HL-60/S4 treated with phorbol 12-myristate 13-acetate at 8.2 ng/mL for 4 days and 3 days (cell line): ENCODE results near the gene DOK6.

Experiments
- in situ Hi-C: fragments of 300-500 bp; cut with MboI; formaldehyde crosslinking; loops from 2 replicates; pipeline ENCODE4 v1.15.0; 2022; ENCODE audit warnings: low sequenced_read_pairs

DOK6 gene

GRCh38 chr18:69537183-69537582 is 136.5 kb downstream of the DOK6 start:
- in situ Hi-C loops, result no loop called here

DNA sequence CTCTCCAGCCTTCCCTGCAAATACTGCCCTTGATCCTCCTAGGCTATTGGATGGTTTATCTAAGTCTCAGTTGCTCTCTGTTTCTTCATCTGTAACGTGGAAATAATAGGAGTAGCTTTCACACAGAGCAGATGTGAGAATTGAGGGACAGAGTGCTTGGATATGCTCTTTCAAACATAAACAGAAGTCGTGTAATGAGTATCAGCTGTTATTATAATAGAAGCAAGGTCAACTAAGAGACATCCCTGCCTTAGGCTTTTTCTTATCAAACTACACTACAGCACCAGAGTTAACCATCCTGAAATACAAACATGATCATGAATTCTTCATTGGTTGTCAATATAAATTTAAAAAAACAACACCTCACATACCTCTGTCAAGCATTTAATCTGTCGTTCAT is 138.2 kb downstream of the DOK6 start:
- in situ Hi-C loops, result no loop called here

- in situ Hi-C loops, result no loop called here
Observed at GRCh38 chr18:69539404-69539803, 138.7 kb downstream of the DOK6 start.

- in situ Hi-C loops, result no loop called here
Observed at GRCh38 chr18:69556228-69556627, 155.5 kb downstream of the DOK6 start.

DNA sequence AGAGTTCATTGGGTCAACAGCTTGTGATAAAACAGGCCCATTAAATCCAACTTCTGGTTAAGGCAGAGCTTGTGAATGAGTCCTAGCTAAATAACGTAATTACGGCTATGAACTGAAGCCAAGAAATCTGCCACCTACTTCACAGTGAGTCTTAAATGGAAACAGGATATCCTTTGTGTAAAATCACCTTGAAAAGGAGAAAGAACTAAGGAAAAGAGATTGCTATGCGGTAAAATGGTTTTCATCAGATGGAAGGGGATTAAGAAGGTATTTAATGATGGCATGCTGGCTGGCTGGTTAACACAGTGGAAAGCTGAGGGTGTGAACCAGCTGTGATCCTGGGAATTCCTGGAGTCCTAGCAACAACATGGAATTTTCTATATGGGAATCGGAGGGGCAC is 156.6 kb downstream of the DOK6 start:
- in situ Hi-C loops, result no loop called here

DNA sequence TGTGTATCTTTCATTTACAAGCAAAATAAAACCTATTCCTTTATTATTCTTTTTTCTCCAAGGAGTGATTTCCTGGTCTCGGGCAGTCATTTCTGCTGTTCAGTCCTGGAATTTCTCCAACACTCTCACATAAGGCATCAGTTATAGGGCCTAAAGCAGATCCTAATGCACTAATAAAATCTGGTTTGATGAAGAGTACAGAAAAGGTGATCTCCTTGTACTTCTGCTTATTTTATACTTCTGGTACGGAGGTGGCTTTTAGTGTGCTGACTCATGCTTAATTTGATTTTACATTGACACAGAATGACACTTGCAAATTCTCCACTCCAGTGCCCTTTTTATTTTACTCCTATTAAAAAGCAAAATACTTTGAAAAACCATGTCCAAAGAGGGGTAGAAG is 157.4 kb downstream of the DOK6 start:
- in situ Hi-C loops, result no loop called here

- in situ Hi-C loops, result no loop called here
Observed at GRCh38 chr18:69559604-69560003, 158.9 kb downstream of the DOK6 start.

GRCh38 chr18:69564602-69565001 is 163.9 kb downstream of the DOK6 start:
- in situ Hi-C loops, result no loop called here

DNA sequence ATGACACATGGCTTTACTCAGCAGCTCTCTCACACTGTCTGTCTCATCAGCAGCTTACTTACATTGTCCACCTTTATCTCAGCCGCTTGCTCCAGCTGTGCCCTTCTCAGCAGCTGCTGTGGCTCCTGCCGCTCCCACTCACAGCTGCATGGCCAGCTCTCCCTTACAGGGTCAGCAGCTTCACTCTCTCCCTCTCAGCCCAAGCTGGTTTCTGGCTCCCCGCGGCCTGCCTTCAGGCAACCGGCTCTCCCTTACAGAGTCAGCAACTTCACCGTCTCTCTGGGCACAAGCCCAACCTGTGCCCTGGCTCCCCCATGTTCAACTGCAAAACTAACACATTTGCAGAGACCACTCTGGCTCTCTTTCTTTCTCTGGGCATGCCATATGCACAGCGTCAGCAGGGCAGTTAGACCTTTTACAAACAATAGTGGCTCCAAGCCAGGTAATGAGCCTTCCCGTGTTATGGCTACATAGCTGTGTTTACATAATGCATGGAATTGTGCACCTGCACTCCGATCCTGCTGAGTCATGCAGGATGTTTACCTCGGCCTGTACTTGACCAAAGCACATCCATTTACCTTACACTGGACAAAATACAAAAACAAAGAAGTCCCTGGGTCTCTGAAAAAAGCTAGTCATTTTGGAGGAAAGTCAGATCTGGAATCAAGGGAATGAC is 167.3 kb downstream of the DOK6 start:
- in situ Hi-C loops, result no loop called here

DNA sequence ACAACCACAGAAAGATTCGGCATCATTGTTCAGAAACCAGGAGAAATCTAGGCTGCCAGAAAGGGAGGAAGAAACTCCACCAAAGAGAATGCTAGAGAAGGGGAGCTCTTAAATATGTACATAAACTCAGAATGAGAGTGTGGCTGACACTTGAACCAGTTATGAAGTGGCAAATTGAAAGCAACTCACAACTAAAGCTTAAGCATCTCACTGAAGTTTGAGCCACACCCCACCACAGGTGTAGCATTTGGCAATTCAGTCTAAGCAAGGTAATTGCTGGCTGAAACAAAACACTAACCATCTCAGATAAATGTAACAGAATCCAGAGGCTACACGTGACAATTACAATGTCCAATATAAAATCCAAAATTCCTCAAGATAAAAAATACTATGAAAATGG is 168.4 kb downstream of the DOK6 start:
- in situ Hi-C loops, result no loop called here

- in situ Hi-C loops, result no loop called here
Observed at GRCh38 chr18:69574401-69574800, 173.7 kb downstream of the DOK6 start.

DNA sequence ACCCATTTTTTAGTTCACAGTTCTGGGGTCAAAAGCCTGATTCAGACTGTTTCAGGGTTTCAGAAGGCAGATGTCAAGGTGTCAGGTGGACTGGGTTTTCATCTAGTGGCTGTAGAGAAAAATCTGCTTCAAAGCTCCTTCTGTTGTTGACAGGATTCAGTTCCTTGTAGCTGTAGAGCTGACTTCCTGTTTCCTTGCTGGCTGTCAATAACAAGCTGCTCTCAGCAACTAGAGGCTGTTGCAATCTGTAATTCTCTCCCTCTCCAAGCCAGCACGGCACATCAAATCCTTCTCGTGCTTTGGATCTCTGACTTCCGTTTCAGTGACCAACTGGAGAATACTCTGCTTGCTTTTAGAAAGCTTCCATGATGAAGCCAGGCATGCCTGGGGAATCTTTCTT is 179.4 kb downstream of the DOK6 start:
- in situ Hi-C loops, result no loop called here

- in situ Hi-C loops, result no loop called here
Observed at GRCh38 chr18:69584429-69584828, 183.7 kb downstream of the DOK6 start.

GRCh38 chr18:69585696-69586095 is 185.0 kb downstream of the DOK6 start:
- in situ Hi-C loops, result no loop called here

GRCh38 chr18:69586537-69586936 is 185.8 kb downstream of the DOK6 start:
- in situ Hi-C loops, result no loop called here

- in situ Hi-C loops, result no loop called here
Observed at GRCh38 chr18:69588301-69588700, 187.6 kb downstream of the DOK6 start.

DNA sequence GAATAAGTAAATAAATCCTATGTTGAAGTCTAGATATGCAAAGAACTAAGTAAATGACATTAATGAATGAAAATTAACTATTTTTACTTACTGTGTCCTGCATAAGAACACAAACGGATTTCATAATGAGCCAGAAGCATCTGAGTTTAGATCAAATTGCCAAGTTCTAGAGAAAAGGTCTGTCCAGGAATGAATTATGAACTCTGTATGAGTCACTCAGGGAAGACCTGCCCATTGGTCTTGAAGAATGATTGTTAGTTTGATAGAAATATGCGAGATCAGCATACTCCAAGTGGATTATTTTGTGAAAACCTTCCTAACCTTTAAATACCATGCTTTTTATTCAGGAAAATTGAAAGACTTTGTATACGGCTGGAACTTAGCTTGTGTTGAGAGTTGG is 189.5 kb downstream of the DOK6 start:
- in situ Hi-C loops, result no loop called here

DNA sequence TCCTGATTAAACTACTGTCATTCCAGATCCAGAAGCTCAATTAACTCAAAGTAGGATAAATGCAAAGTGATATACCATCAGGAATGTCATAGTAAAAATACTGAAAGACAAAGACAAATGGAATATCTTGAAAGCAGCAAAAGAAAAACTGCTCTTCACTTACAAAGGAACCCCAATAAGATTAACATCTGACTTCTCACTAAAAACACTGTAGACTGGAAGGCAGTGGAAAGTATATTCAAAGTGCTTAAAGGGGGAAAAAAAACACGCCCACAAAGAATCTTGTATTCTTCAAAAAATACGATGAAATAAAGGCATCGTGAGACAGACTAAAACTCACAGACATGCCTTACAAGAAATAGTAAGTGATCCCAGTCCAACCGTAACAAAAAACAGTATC is 195.7 kb downstream of the DOK6 start:
- in situ Hi-C loops, result no loop called here

GRCh38 chr18:69597561-69597960 is 196.9 kb downstream of the DOK6 start:
- in situ Hi-C loops, result no loop called here

DNA sequence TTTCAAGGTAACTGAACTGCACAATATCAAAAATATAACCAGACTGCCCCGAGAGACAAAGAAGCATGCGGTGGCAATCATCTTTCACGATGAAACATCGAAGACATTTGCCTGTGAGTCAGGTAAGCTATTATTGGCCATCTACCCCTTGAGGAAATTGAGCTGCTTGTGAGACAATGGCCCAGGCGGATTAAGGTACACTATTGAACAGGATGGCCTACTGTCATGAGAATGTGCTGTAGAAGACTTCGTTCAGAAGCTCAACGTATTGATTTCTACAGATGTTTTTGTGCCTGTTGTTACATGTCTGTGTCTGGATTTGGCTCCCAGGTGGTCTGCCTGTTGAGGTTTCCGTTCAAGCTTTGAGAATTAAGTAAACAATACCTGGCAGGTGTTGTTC is 198.7 kb downstream of the DOK6 start:
- in situ Hi-C loops, result no loop called here

- in situ Hi-C loops, result no loop called here
Observed at GRCh38 chr18:69612242-69612641, 211.6 kb downstream of the DOK6 start.

DNA sequence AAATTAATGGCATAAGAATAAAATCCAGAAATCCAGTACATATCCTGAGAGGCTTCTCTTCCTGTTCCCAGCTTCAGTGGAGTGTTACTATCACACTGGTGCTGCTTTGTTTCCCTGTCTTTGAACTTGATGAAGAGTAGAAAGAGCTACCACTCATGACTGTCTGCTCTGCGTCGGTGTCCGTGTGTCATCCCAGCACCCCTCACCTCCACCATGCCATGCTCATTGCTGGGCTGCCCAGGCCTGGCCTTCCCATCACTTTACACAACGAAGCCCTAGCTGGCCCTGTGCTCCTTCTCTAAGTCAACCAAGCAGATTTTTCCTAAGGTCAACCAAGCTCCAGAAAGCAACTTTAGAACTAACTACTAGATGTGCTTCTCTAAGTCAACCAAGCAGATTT is 215.4 kb downstream of the DOK6 start:
- in situ Hi-C loops, result no loop called here

DNA sequence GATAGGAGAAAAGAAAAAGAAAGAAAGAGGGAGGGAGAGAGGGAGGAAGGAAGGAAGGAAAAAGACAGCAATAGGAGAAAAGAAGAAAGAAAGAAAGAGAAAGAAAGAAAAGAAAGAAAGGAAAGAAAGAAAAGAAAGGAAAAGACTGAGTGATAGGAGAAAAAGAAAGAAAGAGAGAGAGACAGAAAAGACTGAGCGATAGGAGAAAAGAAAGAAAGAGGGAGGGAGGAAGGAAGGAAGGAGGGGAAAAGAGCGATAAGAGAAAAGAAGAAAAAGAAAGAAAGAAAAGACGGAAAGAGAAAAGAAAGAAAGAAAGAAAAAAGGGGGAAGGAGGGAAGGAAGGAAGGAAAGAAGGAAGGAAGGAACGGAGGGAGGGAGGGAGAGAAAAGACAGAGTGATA is 216.7 kb downstream of the DOK6 start:
- in situ Hi-C loops, result no loop called here
